ENCODE results near the gene ACIN1. TPM values are rescaled to one million over a fixed set of nuclear protein-coding genes. Genes with fewer than 3 reads are reported as not detected.

The ACIN1 gene
- total RNA-seq, 2 donors from 2014 or later: 314 to 367 TPM

DNA sequence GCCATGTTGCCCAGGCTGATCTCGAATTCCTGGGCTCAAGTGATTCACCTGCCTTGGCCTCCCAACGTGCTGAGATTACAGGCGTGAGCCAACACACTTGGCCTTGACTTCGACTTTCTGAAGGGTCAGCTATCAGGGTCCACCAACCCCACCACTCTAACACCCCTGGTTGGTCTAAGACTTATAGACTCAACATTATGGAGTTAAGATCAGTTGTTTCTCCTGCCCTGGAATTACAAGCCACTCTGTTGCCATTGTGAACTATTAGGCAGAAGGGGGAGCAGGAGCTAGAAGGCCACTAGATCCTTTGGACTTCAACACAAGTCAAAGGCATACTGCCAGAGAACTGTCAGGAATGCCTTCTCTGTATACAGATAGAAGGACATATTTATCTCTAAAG lies 54.8 kb downstream of the ACIN1 start:
- H3K9ac ChIP-seq (ENCODE audit: extremely low read depth, low read length, poor library complexity, severe bottlenecking): no peak overlapping the region
- H3K36me3 ChIP-seq (ENCODE audit: control insufficient read depth, insufficient read depth, low read length): no peaks in the 10 kb centered on the region
- WGBS, 2 experiments (ENCODE audit: insufficient coverage in 1 of 2, insufficient read length in 1 of 2): 87 to 97% methylated on average over 4 of the region's 4 CpGs
- peaks cover 21% of the 10 kb centered on the region for H3K4me1 Mint-ChIP-seq
- H3K4me3 Mint-ChIP-seq: no peak overlapping the region
- no peaks in the 10 kb centered on the region for H3K9me3 ChIP-seq (ENCODE audit: control insufficient read depth, low read length)
- no peak overlapping the region for H3K27ac Mint-ChIP-seq
- TF ChIP-seq, protein P1, sequence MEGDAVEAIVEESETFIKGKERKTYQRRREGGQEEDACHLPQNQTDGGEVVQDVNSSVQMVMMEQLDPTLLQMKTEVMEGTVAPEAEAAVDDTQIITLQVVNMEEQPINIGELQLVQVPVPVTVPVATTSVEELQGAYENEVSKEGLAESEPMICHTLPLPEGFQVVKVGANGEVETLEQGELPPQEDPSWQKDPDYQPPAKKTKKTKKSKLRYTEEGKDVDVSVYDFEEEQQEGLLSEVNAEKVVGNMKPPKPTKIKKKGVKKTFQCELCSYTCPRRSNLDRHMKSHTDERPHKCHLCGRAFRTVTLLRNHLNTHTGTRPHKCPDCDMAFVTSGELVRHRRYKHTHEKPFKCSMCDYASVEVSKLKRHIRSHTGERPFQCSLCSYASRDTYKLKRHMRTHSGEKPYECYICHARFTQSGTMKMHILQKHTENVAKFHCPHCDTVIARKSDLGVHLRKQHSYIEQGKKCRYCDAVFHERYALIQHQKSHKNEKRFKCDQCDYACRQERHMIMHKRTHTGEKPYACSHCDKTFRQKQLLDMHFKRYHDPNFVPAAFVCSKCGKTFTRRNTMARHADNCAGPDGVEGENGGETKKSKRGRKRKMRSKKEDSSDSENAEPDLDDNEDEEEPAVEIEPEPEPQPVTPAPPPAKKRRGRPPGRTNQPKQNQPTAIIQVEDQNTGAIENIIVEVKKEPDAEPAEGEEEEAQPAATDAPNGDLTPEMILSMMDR (conservative IDR thresholded peaks at IDR 0.05): no peak
- H3K9me3 Mint-ChIP-seq: no peaks in the 10 kb centered on the region
- H3K27ac ChIP-seq (ENCODE audit: low read depth, low read length): no peak overlapping the region
- H3K4me1 ChIP-seq (ENCODE audit: control insufficient read depth, insufficient read depth, low read length): peaks cover 10% of the 10 kb centered on the region
- no peaks in the 10 kb centered on the region for H3K27me3 ChIP-seq (ENCODE audit: control insufficient read depth, insufficient read depth, low read length, poor library complexity, severe bottlenecking)
- H3K27me3 Mint-ChIP-seq (ENCODE audit: insufficient read depth): no peaks in the 10 kb centered on the region
- no peak for DNase-seq
- no peak overlapping the region for H3K4me3 ChIP-seq (ENCODE audit: low read length)
- no peaks in the 10 kb centered on the region for H3K36me3 Mint-ChIP-seq (ENCODE audit: low read depth)

DNA sequence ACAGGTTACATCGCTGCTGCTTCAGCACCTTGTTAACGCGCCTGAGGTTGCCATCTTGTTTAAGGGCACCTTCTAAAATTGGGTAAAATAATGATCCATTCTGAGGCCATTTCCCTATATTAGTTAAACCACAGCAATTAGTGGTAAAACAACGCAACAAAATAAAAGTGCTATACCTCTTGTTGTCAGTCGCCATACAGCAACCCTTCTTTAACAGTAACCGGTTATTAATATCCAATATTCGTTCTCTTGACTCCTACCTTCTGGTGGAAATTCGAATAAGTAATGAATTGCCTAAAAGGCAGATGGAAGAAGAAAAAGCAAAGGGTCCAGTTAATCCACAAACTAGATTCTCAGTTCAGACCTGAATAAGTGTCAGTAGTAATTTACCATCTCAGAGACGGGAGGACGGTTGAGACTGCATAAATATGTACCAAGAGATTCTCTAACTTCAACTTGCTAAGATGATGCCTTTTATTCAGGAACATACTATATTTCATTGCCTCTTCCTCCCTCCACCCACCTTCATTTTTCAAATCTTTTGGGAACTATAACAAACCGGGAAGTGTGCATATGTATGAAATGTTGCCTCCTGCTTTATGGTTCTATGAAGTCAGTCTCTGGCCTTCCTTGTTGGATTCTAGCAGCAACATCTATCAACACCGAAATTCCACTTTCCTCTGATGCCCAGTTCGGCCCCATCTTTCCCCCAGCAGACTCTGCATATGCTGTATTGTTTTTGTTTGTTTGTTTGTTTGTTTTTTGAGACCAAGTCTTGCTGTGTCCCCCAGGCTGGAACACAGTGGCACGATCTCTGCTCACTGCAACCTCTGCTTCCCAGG lies 59.4 kb downstream of the ACIN1 start:
- Mint-ChIP-seq H3K36me3 (ENCODE audit: low read depth) (peaks cover 29% of the 10 kb centered on the region), H3K4me3 (peak overlapping the region; percentile 88), H3K4me1 (peaks cover 18% of the 10 kb centered on the region), H3K27ac (peak overlapping the region; percentile 98), H3K9me3 (no peaks in the 10 kb centered on the region), H3K27me3 (ENCODE audit: insufficient read depth) (no peaks in the 10 kb centered on the region)
- TF ChIP-seq, protein P1 (conservative IDR thresholded peaks at IDR 0.05): no peak
- Histone ChIP-seq H3K36me3 (ENCODE audit: control insufficient read depth, insufficient read depth, low read length) (peaks cover 28% of the 10 kb centered on the region), H3K4me1 (ENCODE audit: control insufficient read depth, insufficient read depth, low read length) (no peaks in the 10 kb centered on the region), H3K27ac (ENCODE audit: low read depth, low read length) (peak overlapping the region; percentile 95), H3K27me3 (ENCODE audit: control insufficient read depth, insufficient read depth, low read length, poor library complexity, severe bottlenecking) (no peaks in the 10 kb centered on the region), H3K9me3 (ENCODE audit: control insufficient read depth, low read length) (peaks cover 4% of the 10 kb centered on the region), H3K4me3 (ENCODE audit: low read length) (peak overlapping the region; percentile 97), H3K9ac (ENCODE audit: extremely low read depth, low read length, poor library complexity, severe bottlenecking) (peak overlapping the region; percentile 98)
- peak; percentile 32 for DNase-seq
- WGBS, 2 experiments (ENCODE audit: insufficient coverage in 1 of 2, insufficient read length in 1 of 2): 69 to 70% methylated on average over 10 to 13 of the region's 14 CpGs

DNA sequence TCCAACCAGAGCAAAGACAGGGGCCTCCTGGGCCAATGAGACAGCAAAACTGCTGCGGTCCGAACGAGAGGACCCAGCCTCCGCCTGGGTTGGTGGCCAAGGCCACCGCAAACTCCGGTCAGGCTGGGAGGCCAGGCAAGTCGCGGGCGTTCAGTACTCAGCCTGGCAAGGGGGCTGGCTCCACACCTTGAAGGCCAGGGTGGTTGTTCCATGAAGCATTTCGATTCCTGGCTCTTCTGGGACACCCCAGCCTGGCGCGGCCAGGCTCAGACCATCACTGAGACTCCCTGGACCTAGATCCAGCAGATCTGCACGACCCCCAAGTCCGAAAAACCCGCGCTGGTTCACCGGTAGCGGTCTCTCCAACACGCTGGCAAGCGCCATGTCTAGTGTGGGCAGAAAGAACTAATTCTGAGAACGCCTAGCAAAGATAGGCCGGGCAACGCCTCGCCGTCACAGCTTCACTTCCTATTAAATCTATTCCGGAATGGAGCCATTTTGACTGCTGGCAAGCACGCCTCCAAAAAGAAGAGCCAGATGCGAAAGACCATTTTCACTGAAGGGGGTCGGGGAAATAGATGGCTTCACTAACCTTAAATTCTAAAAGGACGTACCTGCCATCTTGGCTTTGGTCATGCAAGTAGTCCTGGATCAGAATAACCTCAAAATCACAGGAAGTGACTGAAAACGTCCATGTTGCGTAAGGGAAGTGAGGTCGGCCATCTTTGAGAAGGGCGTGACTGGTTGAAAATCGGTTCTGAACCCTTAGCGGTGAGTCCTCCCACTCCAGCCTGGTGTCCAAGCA lies 60.2 kb downstream of the ACIN1 start, which contains the start of gene PSMB5:
PSMB5 (minus strand) TSS at position 403 of the 805 bp plus-strand sequence; CDS start at position 384, 19 bp downstream.
- no peaks in the 10 kb centered on the region for H3K27me3 ChIP-seq (ENCODE audit: control insufficient read depth, insufficient read depth, low read length, poor library complexity, severe bottlenecking)
- peaks cover 31% of the 10 kb centered on the region for H3K36me3 Mint-ChIP-seq (ENCODE audit: low read depth)
- peaks cover 4% of the 10 kb centered on the region for H3K9me3 ChIP-seq (ENCODE audit: control insufficient read depth, low read length)
- H3K4me3 ChIP-seq (ENCODE audit: low read length): peak within 1 kb of the TSS; percentile 97
- peaks cover 18% of the 10 kb centered on the region for H3K4me1 Mint-ChIP-seq
- H3K4me3 Mint-ChIP-seq: peak within 1 kb of the TSS; percentile 88
- H3K36me3 ChIP-seq (ENCODE audit: control insufficient read depth, insufficient read depth, low read length): peaks cover 31% of the 10 kb centered on the region
- WGBS, 2 experiments (ENCODE audit: insufficient coverage in 1 of 2, insufficient read length in 1 of 2): 0 to 1% methylated on average over 29 to 36 of the region's 36 CpGs
- H3K27ac ChIP-seq (ENCODE audit: low read depth, low read length): peak within 1 kb of the TSS; percentile 95
- TF ChIP-seq, protein P1 (conservative IDR thresholded peaks at IDR 0.05): no peak
- H3K27ac Mint-ChIP-seq: peak within 1 kb of the TSS; percentile 98
- no peaks in the 10 kb centered on the region for H3K9me3 Mint-ChIP-seq
- no peaks in the 10 kb centered on the region for H3K27me3 Mint-ChIP-seq (ENCODE audit: insufficient read depth)
- H3K9ac ChIP-seq (ENCODE audit: extremely low read depth, low read length, poor library complexity, severe bottlenecking): peak within 1 kb of the TSS; percentile 98
- no peaks in the 10 kb centered on the region for H3K4me1 ChIP-seq (ENCODE audit: control insufficient read depth, insufficient read depth, low read length)
- DNase-seq: peak; percentile 96

All from endodermal cell (in vitro differentiated cells).